ENCODE data around the gene KLHDC2. TPM values are rescaled to one million over a fixed set of nuclear protein-coding genes. Genes with fewer than 3 reads are reported as not detected.
"Not testable (repeated sequence)": the region's sequence is repeated elsewhere in the genome, so short reads cannot be mapped to it uniquely, and the experiment has no call there.

KLHDC2 gene
- polyA plus RNA-seq, 1 of the 3 experiments (the other 2 are of a cell fraction) = 41.1 TPM

GRCh38 chr14:49745191-49745590, 22.8 kb upstream of the KLHDC2 start:
- Histone ChIP-seq H3K4me2 (no peak overlapping the region), H3K9me3 (no peaks in the 10 kb centered on the region), H3K9ac (no peak overlapping the region), H3K4me1 (ENCODE audit: control insufficient read depth in 1 of 2, insufficient read depth in 2 of 2, low read depth in 1 of 2, low read length in 1 of 2) (no peaks in the 10 kb centered on the region), H3K9me2 (no peaks in the 10 kb centered on the region), H3K36me3 (replicated peaks in 1 of 2; ENCODE audit: control insufficient read depth in 1 of 2, insufficient read depth in 2 of 2, low read length in 1 of 2) (no peaks in the 10 kb centered on the region), H3K79me2 (ENCODE audit: insufficient read depth) (no peaks in the 10 kb centered on the region), H3K27ac (ENCODE audit: low read depth in 2 of 2, low read length in 1 of 2) (no peak overlapping the region), H3F3A (replicated peaks; ENCODE audit: insufficient read depth) (no peaks in the 10 kb centered on the region), H3K27me3 (ENCODE audit: insufficient read depth) (no peaks in the 10 kb centered on the region), H2AFZ (ENCODE audit: low read depth) (no peak overlapping the region), H4K20me1 (ENCODE audit: insufficient read depth) (no peaks in the 10 kb centered on the region), H3K4me3 (ENCODE audit: low read depth in 2 of 2, low read length in 1 of 2) (no peak overlapping the region)
- no peak for DNase-seq
- ChIA-PET CTCF (no interaction called here), POLR2A (no interaction called here)
- 47% methylated on average over 1 of the region's 1 CpG for WGBS (ENCODE audit: low lambda C conversion rate)
- TF ChIP-seq TAF1 (IDR thresholded peaks at IDR 0.05; ENCODE audit: borderline replicate concordance, low read depth, low read length) (no peak), NFIC (IDR thresholded peaks at IDR 0.05; ENCODE audit: borderline replicate concordance) (no peak), JUND (IDR thresholded peaks at IDR 0.05) (no peak), MEF2A (IDR thresholded peaks at IDR 0.05; ENCODE audit: borderline replicate concordance, low read depth) (no peak), IRF3 (IDR thresholded peaks at IDR 0.05; ENCODE audit: low read depth, low read length) (no peak), PBX3 (IDR thresholded peaks at IDR 0.05) (no peak), EP300 (IDR thresholded peaks at IDR 0.05; ENCODE audit: borderline replicate concordance in 1 of 2, low read depth in 1 of 2, low read length in 1 of 2) (no peak), ZBTB33 (IDR thresholded peaks at IDR 0.05; ENCODE audit: borderline replicate concordance, low read depth) (no peak), TEAD4 (IDR thresholded peaks at IDR 0.05; ENCODE audit: borderline replicate concordance, insufficient read depth) (no peak), EZH2phosphoT487 (IDR thresholded peaks at IDR 0.05; ENCODE audit: borderline replicate concordance, low read depth) (no peak)

GRCh38 chr14:49746476-49746875, 21.5 kb upstream of the KLHDC2 start:
- H3K9me2 ChIP-seq, CTCF ChIA-PET: not testable (repeated sequence)

More at GRCh38 chr14:49746476-49746875, 21.5 kb upstream of the KLHDC2 start:
- H3K79me2 ChIP-seq (ENCODE audit: insufficient read depth); H3K9me3 ChIP-seq; H3K27ac ChIP-seq (ENCODE audit: low read depth in 2 of 2, low read length in 1 of 2); H3K4me2 ChIP-seq; H3F3A ChIP-seq (replicated peaks; ENCODE audit: insufficient read depth); H3K4me1 ChIP-seq (ENCODE audit: control insufficient read depth in 1 of 2, insufficient read depth in 2 of 2, low read depth in 1 of 2, low read length in 1 of 2); H4K20me1 ChIP-seq (ENCODE audit: insufficient read depth); H3K4me3 ChIP-seq (ENCODE audit: low read depth in 2 of 2, low read length in 1 of 2); H3K9ac ChIP-seq; POLR2A ChIA-PET; H3K27me3 ChIP-seq (ENCODE audit: insufficient read depth); H3K36me3 ChIP-seq (replicated peaks in 1 of 2; ENCODE audit: control insufficient read depth in 1 of 2, insufficient read depth in 2 of 2, low read length in 1 of 2); DNase-seq; H2AFZ ChIP-seq (ENCODE audit: low read depth): not testable (repeated sequence)

Measured in SK-N-SH (cell line).